Kidney (tissue), 14 donors: ENCODE results near the gene DLG2. TPM values are rescaled to one million over a fixed set of nuclear protein-coding genes. Genes with fewer than 3 reads are reported as not detected.

ENCODE experiments used
- DNase-seq, 5 donors: peaks; one replicate each; pipeline ENCODE4 v3.0.0-alpha.2; 2013 to 2020
- FAIRE-seq: peaks from 2 replicates; lab custom pipeline; 2012; peaks lifted over from hg19 to GRCh38; lab: Jason Lieb, UNC
- H3K27ac ChIP-seq, 2 donors: one replicate each; pipeline ENCODE4 v1.7.0; 2013; ENCODE audit warnings: low read depth in 2 of 2, low read length in 2 of 2, inconsistent platforms in 1 of 2
- H3K27me3 ChIP-seq: one replicate; pipeline ENCODE4 v1.7.1; 2013; ENCODE audit warnings: low read length, inconsistent platforms; ENCODE audit not compliant: control insufficient read depth, insufficient read depth
- H3K36me3 ChIP-seq, 3 donors: one replicate each; pipeline versions ENCODE4 v1.7.0 to v1.7.1; 2013; ENCODE audit warnings: low read length in 3 of 3, control low read depth in 1 of 3, inconsistent platforms in 1 of 3; ENCODE audit not compliant: insufficient read depth in 3 of 3, control insufficient read depth in 2 of 3
- H3K4me1 ChIP-seq, 3 donors: one replicate each; pipeline versions ENCODE4 v1.7.0 to v1.7.1; 2013; ENCODE audit warnings: low read length in 3 of 3, inconsistent platforms in 1 of 3, low read depth in 1 of 3; ENCODE audit not compliant: control insufficient read depth in 2 of 3, insufficient read depth in 2 of 3
- H3K4me3 ChIP-seq, 3 donors: one replicate each; pipeline versions ENCODE4 v1.7.0 to v1.8.1; 2013; ENCODE audit warnings: low read length in 3 of 3, control low read depth in 1 of 3, inconsistent platforms in 1 of 3
- H3K9ac ChIP-seq, 3 donors: one replicate each; pipeline versions ENCODE4 v1.7.0 to v1.7.1; 2013; ENCODE audit warnings: low read length in 3 of 3, control low read depth in 1 of 3, inconsistent platforms in 1 of 3
- H3K9me3 ChIP-seq, 3 donors: one replicate each; pipeline versions ENCODE4 v1.7.0 to v1.7.1; 2013; ENCODE audit warnings: low read length in 3 of 3, control low read depth in 1 of 3, inconsistent platforms in 1 of 3; ENCODE audit not compliant: control insufficient read depth in 2 of 3, insufficient read depth in 1 of 3
- CTCF ChIP-seq: IDR thresholded peaks from 3 replicates; pipeline ENCODE4 v1.5.1; 2012; ENCODE audit warnings: mild to moderate bottlenecking, moderate library complexity, borderline replicate concordance; ENCODE audit not compliant: insufficient read depth; ENCODE audit errors: extremely low read depth
- intact Hi-C: fragments of 100-400 bp; cut with DNase I; formaldehyde crosslinking; loops from one replicate; pipeline ENCODE4 v1.11.1; 2022
- polyA plus RNA-seq: library from polyadenylated mRNA; stranded (reverse); fragments of 350-450 nt; fragmentation: Illumina TruSeq; extraction: RNeasy Lipid Tissue Mini Kit (QIAGEN cat#74804); gene quantifications from one replicate; pipeline ENCODE4 v1.2.3, GENCODE V29; 2014; ENCODE audit warnings: low read depth, low replicate concordance; ENCODE audit not compliant: insufficient read depth
- total RNA-seq: library from RNA; stranded (reverse); fragmentation: NEBNext Ultra II Directional; extraction: Animal tissue kit (Norgen Biotek cat#: 25700); gene quantifications from one replicate; pipeline ENCODE4 v1.2.1, GENCODE V29; 2021
- donor health status: control.
- donor health status: control.
- donor health status: control.
- donor health status: control.
- donor health status: control.
- donor health status: DM: yes; HTN: yes; CAD: no.
- donor health status: Normal renal cell carcinoma (clear cell type).

The DLG2 gene
- total and polyA plus RNA-seq, 2 donors from 2014 or later: 2.9 to 7.2 TPM

- TF ChIP-seq CTCF: no peak
- FAIRE-seq (no peak), DNase-seq (no peak)
- no peak overlapping the region for H3K27ac ChIP-seq
- H3K4me1 ChIP-seq: no peaks in the 10 kb centered on the region
- H3K9me3 ChIP-seq: no peaks in the 10 kb centered on the region
- H3K9ac ChIP-seq: no peak overlapping the region
- no peaks in the 10 kb centered on the region for H3K36me3 ChIP-seq
- intact Hi-C loops: no loop called here
- no peaks in the 10 kb centered on the region for H3K27me3 ChIP-seq
- H3K4me3 ChIP-seq: no peak overlapping the region
Observed at GRCh38 chr11:84837402-84838069, 789.6 kb downstream of the DLG2 start.

- H3K36me3 ChIP-seq: no peaks in the 10 kb centered on the region
- no peak overlapping the region for H3K27ac ChIP-seq
- H3K9ac ChIP-seq: no peak overlapping the region
- H3K9me3 ChIP-seq: no peaks in the 10 kb centered on the region
- FAIRE-seq (no peak), DNase-seq (no peak)
- no peak for TF ChIP-seq CTCF
- no peaks in the 10 kb centered on the region for H3K27me3 ChIP-seq
- H3K4me1 ChIP-seq: no peaks in the 10 kb centered on the region
- H3K4me3 ChIP-seq: no peak overlapping the region
- intact Hi-C loops: no loop called here
Observed at GRCh38 chr11:84836371-84836770, 790.8 kb downstream of the DLG2 start.

DNA sequence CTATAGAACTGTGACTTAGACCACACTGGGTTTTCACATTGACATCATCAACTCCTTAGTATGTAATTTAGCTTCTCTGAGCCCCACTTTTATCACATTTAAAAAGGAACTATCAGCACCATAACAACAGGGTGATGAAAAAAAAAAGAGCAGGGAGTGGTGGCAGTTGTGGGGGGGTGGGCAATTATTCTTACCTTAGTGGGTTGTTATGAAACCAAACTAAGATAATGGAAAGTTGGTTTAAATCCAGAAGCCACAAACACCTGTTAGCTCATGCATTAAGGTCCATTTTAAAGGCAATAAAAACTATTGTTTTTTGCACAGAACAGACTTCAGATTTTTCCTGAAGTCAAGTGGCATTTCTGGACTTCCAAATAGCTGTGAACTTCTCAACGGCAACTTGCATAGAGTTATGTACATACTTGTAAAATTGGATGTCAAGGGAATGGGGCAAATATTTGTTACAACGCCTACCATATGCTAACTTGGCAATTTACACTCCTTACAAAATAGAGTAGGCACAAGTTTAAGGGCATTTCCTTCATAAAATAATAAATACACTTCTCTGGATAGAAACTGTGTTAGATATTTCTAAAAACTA, 793.6 kb downstream of the DLG2 start:
- FAIRE-seq (no peak), DNase-seq (no peak)
- Histone ChIP-seq H3K4me3 (no peak overlapping the region), H3K9me3 (no peaks in the 10 kb centered on the region), H3K27ac (no peak overlapping the region), H3K36me3 (no peaks in the 10 kb centered on the region), H3K4me1 (no peaks in the 10 kb centered on the region), H3K27me3 (no peaks in the 10 kb centered on the region), H3K9ac (no peak overlapping the region)
- no peak for TF ChIP-seq CTCF
- intact Hi-C loops: no loop called here

- no peak overlapping the region for H3K27ac ChIP-seq
- DNase-seq: no peak
- no peaks in the 10 kb centered on the region for H3K9me3 ChIP-seq
- TF ChIP-seq CTCF: no peak
- no peak for FAIRE-seq
- no peaks in the 10 kb centered on the region for H3K36me3 ChIP-seq
- no peak overlapping the region for H3K4me3 ChIP-seq
- intact Hi-C loops: no loop called here
- H3K9ac ChIP-seq: no peak overlapping the region
- no peaks in the 10 kb centered on the region for H3K27me3 ChIP-seq
- no peaks in the 10 kb centered on the region for H3K4me1 ChIP-seq
Observed at GRCh38 chr11:84830372-84830771, 796.8 kb downstream of the DLG2 start.
